ENCODE data around the gene TMEM121.
"Not testable (repeated sequence)": the region's sequence is repeated elsewhere in the genome, so short reads cannot be mapped to it uniquely, and the experiment has no call there.

The TMEM121 gene

GRCh38 chr14:105528586-105529318 is 2.4 kb downstream of the TMEM121 start:
- peak; percentile 37 for DNase-seq

GRCh38 chr14:105529319-105529568 is 2.9 kb downstream of the TMEM121 start:
- no peak for DNase-seq

DNA sequence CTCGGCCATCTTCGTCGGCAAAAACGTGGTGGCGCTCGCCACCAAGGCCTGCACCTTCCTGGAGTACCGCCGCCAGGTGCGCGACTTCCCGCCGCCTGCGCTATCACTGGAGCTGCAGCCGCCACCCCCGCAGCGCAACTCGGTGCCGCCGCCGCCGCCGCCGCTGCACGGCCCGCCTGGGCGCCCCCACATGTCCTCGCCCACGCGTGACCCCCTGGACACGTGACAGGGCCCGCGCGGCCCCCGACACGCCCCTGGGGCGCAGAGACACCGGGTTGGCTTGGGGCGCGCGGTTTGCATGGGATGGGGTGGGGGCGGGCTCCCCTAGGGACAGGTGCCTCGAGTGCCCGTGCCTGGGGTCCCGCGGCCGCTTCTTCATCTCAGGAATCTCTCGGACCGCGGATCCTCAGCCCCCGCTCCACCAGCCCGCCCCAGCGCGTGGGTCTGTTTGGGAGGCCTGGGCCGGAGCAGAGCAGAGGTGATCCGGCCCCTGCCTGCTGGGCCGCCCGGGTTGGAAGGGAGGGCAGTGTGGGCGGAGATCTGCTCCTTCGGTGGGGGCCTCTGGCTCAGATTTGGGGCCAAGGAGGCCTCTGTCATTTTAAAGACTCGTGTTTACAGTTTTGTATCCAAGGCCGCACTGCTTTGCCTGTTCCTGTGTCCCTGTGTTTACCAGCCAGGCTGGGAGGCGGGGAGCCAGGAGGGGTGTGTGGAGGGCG is 3.3 kb downstream of the TMEM121 start:
- DNase-seq, result peak; percentile 48

- DNase-seq, result no peak
These were observed 4.1 kb downstream of the TMEM121 start for GRCh38 chr14:105530285-105531087.

DNA sequence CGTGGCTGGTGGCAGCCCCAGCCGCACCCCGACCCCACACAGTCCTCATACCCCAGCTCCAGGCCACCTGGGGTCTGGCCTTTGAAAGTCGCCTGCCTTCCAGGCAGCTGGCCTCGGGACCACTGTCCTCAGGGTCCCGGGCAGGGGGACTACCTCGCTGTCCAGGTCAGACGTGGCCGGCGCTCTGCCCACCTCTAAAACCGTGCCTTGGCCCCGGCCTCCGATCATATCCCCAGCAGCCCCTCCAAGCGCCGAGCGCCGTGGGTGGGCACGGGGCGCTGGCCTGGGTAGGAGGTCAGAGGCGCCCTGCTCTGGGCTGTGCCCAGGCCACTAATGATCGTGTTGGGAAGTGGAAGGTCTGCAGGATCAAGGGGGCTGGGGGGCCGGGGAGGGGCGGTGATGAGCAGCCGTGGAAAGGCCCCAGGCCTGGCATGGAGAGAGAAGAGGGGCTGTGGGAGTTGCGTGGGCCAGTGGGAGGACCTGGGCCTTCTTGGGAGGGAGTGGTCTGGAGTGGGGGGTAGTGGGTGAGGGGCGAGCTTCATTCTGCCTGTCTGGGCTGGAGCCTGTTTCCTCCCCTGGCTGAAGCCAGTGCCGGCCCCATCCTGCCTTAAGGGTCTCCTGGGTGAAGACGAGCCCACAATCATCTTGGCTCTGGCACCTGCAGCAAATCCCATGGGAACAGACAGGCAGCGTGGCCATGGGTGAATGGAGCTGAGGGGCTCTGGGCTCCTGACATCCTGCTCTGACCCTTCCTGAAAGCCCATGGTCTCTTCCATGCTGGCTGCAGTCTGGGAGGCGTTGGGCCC is 4.9 kb downstream of the TMEM121 start:
- DNase-seq, result peak; percentile 40

DNA sequence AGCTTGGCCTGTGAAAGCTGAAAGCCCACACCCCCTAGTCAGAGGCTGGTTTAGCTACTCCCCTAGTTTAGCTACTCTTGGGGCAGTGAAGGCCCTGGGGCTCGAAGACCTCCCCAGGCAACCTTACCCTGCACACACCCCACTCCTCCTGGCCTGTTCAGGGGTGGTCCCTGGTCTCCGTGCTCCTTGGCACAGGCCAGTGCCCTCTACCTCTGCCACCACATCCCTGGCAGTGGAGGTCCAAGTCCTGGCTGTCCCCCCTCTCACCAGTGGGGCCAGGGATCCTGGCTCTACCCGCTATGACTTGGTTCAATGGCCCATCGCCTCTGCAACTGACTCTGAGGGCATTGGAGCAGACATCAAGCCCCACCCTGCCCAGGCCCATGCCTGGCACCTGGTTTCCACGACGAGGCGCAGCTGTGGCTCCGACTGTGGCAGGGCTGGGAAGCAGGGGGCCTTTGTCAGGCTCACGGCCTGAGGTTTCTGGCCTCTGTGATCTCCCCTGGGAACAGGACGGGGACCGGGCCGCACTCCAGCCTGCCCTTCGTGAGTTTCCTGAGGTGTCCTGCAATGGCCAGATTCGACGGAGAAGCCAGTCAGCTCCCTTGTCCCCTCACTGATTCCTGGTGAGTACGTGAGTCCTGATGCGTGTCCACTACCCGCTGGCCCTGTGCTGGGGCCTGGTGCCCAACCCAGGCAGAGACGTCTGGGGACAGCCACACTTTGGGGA is 5.7 kb downstream of the TMEM121 start:
- DNase-seq, result peak; percentile 53

DNA sequence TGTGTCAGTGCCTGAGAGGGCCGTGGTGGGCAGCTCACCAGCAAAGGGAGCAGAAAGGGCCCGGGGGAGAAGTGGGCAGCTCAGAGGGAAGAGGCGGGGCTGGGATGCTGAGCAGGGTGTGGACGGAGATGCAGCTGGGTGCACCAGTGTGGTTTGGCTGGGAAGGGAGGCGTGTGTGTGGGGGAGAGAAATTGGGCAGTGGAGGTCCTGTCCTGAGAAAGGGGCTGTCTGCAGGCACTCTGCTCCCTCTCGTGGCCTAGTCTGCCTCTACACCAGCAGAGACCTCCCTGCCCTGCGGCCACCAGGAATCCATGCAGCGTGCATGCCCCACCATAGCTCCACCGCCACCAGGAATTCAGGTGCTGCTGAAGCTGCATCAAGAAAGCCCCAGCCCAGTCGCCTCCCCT is 6.4 kb downstream of the TMEM121 start:
- peak; percentile 57 for DNase-seq

- DNase-seq, result peak; percentile 34
These were observed 7.0 kb downstream of the TMEM121 start for GRCh38 chr14:105533391-105533790.

GRCh38 chr14:105533811-105534498 is 7.6 kb downstream of the TMEM121 start:
- DNase-seq, result no peak

DNA sequence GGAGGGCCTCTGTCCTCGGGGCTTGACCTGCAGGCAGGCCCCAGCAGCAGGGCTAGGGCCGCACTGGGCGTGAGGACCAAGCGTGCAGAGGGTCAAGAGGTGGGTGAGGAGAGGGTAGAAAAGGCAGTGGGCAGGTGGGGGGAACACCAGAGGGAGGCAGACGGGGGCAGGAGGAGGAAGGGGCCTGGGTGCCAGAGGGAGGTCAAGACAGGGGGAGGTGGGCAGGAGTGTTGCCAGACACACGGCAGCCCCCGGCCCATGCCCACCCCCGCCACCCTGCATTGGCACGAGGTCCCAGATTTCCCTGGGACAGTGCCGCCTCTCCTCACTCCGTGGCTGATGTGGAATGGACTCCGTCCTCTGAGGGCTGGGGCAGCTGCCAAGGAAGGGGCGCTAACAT is 8.2 kb downstream of the TMEM121 start:
- DNase-seq, result no peak

DNA sequence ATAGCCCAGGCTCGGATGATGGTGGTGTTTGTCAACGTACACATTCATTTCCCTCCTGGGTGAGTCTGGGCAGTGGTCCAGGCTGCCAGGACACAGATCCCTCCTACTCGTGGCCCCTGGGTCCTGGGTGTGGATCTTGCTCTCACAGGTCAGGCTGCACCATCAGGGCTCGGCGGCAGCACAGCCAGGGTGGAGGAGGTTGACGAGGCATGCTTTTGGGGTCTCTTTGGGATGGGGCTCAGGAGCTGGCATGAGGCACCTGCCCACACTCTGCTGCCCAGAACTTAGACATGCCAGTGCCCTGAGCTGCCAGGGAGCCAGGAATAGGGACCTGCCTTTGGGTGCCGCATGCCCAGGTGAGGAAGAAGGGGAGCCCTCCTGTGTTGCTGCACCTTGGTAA is 9.7 kb downstream of the TMEM121 start:
- DNase-seq, result no peak

DNA sequence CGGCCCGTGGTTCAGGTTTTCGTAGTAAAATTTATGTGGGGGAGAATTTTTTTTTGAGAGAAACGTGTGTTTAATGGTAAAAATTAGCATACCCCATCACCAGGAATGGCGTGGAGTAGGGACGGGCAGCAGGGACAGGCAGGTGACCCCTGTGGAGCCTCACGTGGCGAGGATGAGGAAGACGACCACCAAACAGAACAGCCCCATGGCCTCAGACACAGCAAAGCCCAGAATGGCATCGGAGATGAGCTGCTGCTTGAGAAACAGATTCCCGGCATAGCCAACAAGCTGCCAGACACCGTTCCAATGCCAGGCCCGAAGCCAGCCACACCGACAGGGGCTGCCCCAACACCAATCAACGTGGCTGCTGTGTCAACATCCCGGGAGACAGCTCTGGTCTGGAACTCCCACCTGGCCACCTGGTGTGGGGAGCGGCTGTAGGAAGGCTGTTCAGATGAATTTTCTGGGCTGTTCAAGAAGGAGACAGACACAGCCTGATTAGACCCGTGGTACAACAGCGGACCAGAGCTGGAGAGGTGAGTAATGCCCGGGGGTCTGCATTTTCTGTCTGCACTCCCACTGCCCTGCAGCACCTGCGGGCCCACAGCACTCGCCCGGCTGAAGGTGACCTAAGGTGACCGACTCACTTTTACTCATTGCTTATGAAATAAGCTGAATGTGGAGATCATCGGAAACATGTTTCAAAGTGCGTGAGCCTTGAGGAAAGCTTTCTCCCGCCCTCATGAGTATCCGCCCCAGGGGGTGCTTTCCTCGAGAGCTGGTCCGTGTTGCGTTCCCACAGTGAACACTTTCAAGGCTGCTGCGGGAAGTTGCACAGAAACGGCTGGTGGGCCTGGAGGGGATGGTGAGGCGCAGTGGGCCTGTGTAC is 10.6 kb downstream of the TMEM121 start:
- DNase-seq, result no peak

DNA sequence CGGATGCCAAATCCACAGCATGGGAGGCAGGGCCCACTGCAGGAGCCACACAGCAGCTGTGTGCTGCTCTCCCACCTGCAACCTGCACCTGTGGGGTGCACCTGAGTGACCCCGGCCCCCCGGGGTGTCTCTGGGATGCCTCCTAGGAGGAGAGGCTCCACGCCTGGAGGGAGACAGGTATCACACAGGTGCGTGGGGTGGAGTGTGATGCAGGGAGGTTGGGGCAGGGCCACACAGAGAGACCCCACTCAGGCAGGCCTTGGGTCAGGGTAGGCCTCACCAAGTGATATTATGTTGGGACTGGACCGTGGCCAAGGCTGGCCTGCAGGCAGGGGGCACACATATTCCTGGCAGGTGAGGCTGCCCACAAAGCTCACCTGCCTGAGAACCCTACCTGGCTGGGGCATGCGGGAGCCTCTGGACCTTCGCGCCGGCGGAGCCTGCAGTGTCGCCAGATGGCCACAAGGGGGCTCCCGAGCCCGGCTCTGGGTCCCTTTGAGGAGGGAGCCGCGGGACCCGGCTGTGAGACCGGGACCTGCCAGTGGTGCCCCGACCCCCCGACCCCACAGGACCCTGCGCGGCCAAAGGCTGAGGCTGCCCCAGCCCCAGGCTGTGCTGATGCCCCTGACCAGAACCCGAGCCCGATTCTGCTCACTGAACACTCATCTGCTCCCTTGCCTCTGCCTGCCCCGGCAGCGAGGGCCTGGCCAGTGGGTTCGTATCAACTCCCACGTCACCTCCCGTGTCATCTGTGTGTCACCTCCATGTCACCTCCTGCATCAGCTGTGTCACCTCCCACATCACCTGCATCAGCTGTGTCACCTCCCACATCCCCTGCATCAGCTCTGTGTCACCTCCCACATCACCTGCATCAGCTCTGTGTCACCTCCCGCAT is 11.4 kb downstream of the TMEM121 start:
- peak; percentile 59 for DNase-seq

- DNase-seq, result no peak
These were observed 12.2 kb downstream of the TMEM121 start for GRCh38 chr14:105538481-105539049.

DNA sequence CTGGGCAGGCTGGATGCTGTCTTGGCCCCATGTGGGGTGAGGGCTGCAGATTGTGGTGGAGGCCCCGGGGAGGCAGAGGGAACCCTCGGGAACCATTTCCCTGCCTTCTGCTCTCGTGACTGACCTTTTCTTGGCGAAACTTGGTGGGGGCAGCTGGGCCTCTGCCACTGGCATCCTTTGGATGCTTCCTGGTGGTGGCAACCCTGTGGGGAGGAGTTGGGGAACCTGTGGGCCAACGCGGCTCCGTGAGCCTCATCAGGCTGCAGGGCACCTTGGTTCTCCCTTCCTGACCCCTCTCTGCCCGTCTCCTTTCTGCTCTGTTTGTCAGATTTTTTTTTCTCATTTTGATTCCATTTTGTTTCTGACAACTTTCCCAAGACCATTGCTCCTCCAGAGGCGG is 14.4 kb downstream of the TMEM121 start:
- DNase-seq, result no peak

- no peak for DNase-seq
These were observed 15.0 kb downstream of the TMEM121 start for GRCh38 chr14:105541218-105541875.

- not testable (repeated sequence) for DNase-seq
These were observed 19.3 kb downstream of the TMEM121 start for GRCh38 chr14:105545676-105546075.

GRCh38 chr14:105546410-105546809 is 20.0 kb downstream of the TMEM121 start:
- not testable (repeated sequence) for DNase-seq

- not testable (repeated sequence) for DNase-seq
These were observed 20.7 kb downstream of the TMEM121 start for GRCh38 chr14:105547072-105547471.

Measured in femur (tissue), 1 donor.